Common myeloid progenitor, CD34-positive (primary cell): ENCODE data around the gene ACVR1B.

ENCODE experiments used
- CTCF ChIA-PET: fragments of 350-600 bp; sonication (Branson Sonifier 250); formaldehyde crosslinking; loops from one replicate; lab custom pipeline; 2021; ENCODE audit warnings: antibody characterized with exemption; lab: Charles Lee
- POLR2A ChIA-PET: fragments of 350-600 bp; sonication (Branson Sonifier 250); formaldehyde crosslinking; loops from one replicate; lab custom pipeline; 2021; ENCODE audit warnings: antibody characterized with exemption; lab: Charles Lee
- DNase-seq, 3 donors: peaks; one replicate each; pipeline versions ENCODE4 v3.0.0 to v3.0.0-alpha.2; 2013
- H3K27ac ChIP-seq, 2 experiments: 1 replicate in 1 of 2; 2 replicates in 1 of 2; pipeline ENCODE4 v1.7.0; 2013; ENCODE audit warnings: inconsistent platforms in 2 of 2, low read length in 2 of 2, mild to moderate bottlenecking in 2 of 2, low read depth in 1 of 2, moderate library complexity in 1 of 2; ENCODE audit not compliant: severe bottlenecking in 2 of 2, insufficient read depth in 1 of 2, poor library complexity in 1 of 2
- H3K27me3 ChIP-seq, 5 experiments: replicated peaks in 2 of 5; 1 replicate in 3 of 5; 2 replicates in 2 of 5; pipeline versions ENCODE4 v1.6.1 to v1.7.0; 2013; ENCODE audit warnings: low read length in 4 of 5, mild to moderate bottlenecking in 2 of 5, moderate library complexity in 2 of 5, inconsistent platforms in 1 of 5; ENCODE audit not compliant: insufficient read depth in 5 of 5, control insufficient read depth in 4 of 5
- H3K36me3 ChIP-seq, 4 experiments: 1 replicate in 2 of 4; 2 replicates in 2 of 4; pipeline versions ENCODE4 v1.6.1 to v1.7.0; 2013; ENCODE audit warnings: low read length in 3 of 4, control low read depth in 1 of 4, mild to moderate bottlenecking in 1 of 4; ENCODE audit not compliant: control insufficient read depth in 4 of 4, insufficient read depth in 4 of 4
- H3K4me1 ChIP-seq, 4 experiments: 1 replicate in 3 of 4; 2 replicates in 1 of 4; pipeline versions ENCODE4 v1.6.1 to v1.7.1; 2013; ENCODE audit warnings: low read length in 3 of 4, mild to moderate bottlenecking in 3 of 4, control low read depth in 1 of 4, inconsistent platforms in 1 of 4, moderate library complexity in 1 of 4; ENCODE audit not compliant: control insufficient read depth in 4 of 4, insufficient read depth in 4 of 4; ENCODE audit errors: control extremely low read depth in 1 of 4
- H3K4me3 ChIP-seq, 7 experiments: 1 replicate in 4 of 7; 2 replicates in 3 of 7; pipeline versions ENCODE4 v1.5.1 to v1.7.0; 2013; ENCODE audit warnings: mild to moderate bottlenecking in 7 of 7, low read length in 6 of 7, moderate library complexity in 6 of 7, inconsistent platforms in 2 of 7, low read depth in 2 of 7, control low read depth in 1 of 7; ENCODE audit not compliant: insufficient read depth in 4 of 7, control insufficient read depth in 1 of 7; ENCODE audit errors: extremely low read depth in 1 of 7
- H3K9me3 ChIP-seq, 5 experiments: 1 replicate in 4 of 5; 2 replicates in 1 of 5; pipeline versions ENCODE4 v1.6.1 to v1.7.1; 2013; ENCODE audit warnings: low read length in 4 of 5, mild to moderate bottlenecking in 2 of 5, inconsistent platforms in 1 of 5, low read depth in 1 of 5, moderate library complexity in 1 of 5; ENCODE audit not compliant: control insufficient read depth in 4 of 5, insufficient read depth in 2 of 5; ENCODE audit errors: control extremely low read depth in 1 of 5
- WGBS: methylation state at CpG from one replicate; pipeline ENCODE4 v1.1.5; 2013; ENCODE audit not compliant: insufficient coverage; 5-methylcytosine and 5-hydroxymethylcytosine counted together

Gene ACVR1B

DNA sequence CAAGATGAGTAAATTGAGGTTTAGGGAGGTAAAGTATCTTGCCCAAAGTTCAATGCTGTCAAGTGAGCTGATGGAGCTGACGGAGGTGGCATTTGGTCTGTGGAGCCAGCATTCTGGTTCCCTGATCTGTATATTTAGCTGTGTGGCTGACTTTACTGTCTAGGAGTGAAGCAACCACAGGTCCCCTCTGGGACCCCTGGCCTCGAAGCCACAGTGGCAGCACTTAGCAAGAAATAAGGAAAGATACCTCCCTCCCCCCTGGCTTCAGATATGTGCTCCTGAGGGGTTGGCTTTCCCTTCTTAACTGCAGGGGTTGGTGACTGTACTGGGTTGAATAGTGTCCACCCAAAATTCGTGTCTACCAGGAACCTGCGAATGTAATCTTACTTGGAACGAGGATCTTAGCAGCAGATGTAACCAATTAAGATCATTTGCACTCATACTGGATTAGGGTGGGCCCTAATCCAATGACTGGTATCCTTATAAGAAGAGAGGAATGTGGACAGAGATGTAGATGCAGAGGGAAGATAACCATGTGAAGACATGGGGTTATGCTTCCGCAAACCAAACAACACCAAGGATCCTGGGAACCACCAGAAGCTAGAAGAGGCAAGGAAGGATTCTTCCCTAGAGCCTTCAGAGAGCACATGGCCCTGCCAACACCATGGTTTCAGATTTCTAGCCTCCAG is 2.0 kb upstream of the ACVR1B start:
- H3K4me3 ChIP-seq, result no peak overlapping the region
- no peak for DNase-seq
- no peak overlapping the region for H3K27ac ChIP-seq
- ChIA-PET CTCF (interaction anchor here (0.7 to 4.7 kb wide), 12 partner anchors 11 to 44 kb away, joined by 3 to 37 read pairs (median 4); no protein-coding TSS in a partner anchor), POLR2A (interaction anchor here (1.0 to 1.2 kb wide), 2 partner anchors 14 to 23 kb away, joined by 3 read pairs; no protein-coding TSS in a partner anchor)
- H3K9me3 ChIP-seq, result peaks cover 0 to 7% (median 6%) of the 10 kb centered on the region in 5 experiments
- H3K36me3 ChIP-seq, result no peaks in the 10 kb centered on the region
- WGBS, result 100% methylated on average over 1 of the region's 6 CpGs
- peaks cover 11 to 30% (median 24%) of the 10 kb centered on the region in 4 experiments for H3K4me1 ChIP-seq
- H3K27me3 ChIP-seq, result peaks cover 0 to 7% (median 3%) of the 10 kb centered on the region in 5 experiments

DNA sequence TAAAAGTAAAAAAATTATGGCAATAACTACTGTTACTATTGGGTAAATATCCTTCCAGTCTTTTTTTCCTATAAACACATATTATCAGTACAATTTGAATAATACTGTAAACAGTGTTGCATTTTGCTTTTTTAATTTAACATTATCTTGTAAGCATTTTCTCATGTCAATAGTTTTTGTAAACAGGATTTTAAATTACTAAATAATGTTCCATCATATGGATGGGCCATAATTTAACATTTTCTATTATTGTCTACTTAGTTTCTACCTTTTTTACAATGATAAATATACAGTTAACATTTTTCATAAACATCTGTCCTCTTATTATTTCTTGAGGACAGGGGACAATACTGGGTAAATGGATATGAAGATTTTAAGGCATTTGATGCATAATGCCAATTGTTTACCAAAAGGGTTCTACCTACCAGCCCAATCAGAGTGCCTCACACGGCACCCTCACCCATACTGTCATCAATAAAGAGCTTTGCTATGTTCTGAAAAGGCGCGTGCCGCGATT is 759 bp upstream of the ACVR1B start:
- Histone ChIP-seq H3K4me3 (peak overlapping the region; percentile 49 to 90 (median 61)), H3K4me1 (peaks cover 19 to 43% (median 33%) of the 10 kb centered on the region in 4 experiments), H3K9me3 (peaks cover 0 to 2% (median 0%) of the 10 kb centered on the region in 5 experiments), H3K27ac (no peak overlapping the region), H3K36me3 (no peaks in the 10 kb centered on the region), H3K27me3 (peaks cover 0 to 7% (median 3%) of the 10 kb centered on the region in 5 experiments)
- ChIA-PET CTCF (interaction anchor here (1.2 to 4.7 kb wide), 8 partner anchors 12 to 42 kb away, joined by 3 to 37 read pairs (median 4); no protein-coding TSS in a partner anchor), POLR2A (interaction anchor here (1.0 kb wide), 1 partner anchor 16 kb away, joined by 3 read pairs; no protein-coding TSS in a partner anchor)
- WGBS, result 0% methylated on average over 4 of the region's 5 CpGs
- no peak for DNase-seq

DNA sequence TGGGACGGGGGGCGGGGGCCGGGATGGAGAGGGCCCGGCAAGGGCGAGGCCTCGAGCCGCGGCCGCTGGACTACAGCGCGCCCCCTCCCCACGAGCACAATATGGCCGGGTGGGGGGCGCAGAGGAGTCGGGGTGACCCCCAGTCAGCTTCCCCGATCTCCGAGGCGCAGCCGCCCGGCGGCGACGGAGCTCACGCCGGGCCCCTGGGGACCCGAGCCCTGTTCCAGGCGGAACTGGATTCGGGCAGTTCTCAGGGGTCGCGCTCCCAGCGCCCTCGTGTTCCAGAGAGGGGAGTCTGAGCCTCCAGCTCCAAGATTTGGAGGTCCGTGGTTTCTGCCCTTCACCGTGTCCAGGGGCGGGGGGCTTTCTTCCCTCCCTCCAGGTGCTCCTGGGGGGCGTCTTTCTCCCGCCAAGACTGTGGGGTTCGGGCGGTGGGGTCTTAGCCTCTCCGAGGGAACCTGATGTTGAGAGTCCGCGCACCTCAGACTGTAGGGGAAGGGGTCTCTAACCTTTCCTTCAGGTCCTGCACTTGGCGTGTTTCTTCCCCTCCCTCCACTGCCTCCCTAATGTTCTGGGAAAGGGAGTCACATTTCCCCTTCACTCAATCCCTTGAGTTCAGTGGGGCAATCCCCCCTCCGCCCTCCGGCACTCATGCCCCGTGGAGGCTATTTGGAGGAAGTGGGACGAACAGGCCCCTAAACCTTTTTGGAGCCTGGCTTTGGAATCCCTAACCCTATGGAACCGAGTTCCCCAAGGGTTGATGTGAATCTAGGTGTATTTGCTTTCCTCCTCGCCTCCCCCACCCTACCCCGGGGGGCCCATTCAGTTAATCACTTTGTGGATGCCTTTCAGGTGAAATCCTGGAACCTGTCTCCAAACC is 584 bp downstream of the ACVR1B start:
- H3K27ac ChIP-seq, result peak overlapping the region; percentile 20 to 72
- H3K4me3 ChIP-seq, result peak overlapping the region; percentile 60 to 90 (median 83)
- H3K4me1 ChIP-seq, result peaks cover 19 to 44% (median 33%) of the 10 kb centered on the region in 4 experiments
- ChIA-PET CTCF (interaction anchor here (0.6 to 4.7 kb wide), 4 partner anchors 18 to 452 kb away, joined by 3 to 37 read pairs (median 4); no protein-coding TSS in a partner anchor), POLR2A (interaction anchor here (0.9 kb wide), 1 partner anchor 54 kb away, joined by 4 read pairs; the partner anchor contains the start of gene TAMALIN)
- H3K36me3 ChIP-seq, result peaks cover 0 to 2% (median 0%) of the 10 kb centered on the region in 4 experiments
- H3K27me3 ChIP-seq, result peaks cover 0 to 7% (median 3%) of the 10 kb centered on the region in 5 experiments
- peaks cover 0 to 2% (median 0%) of the 10 kb centered on the region in 5 experiments for H3K9me3 ChIP-seq
- WGBS, result 1% methylated on average over 32 of the region's 50 CpGs
- DNase-seq, result peak in 1 of 3 donors; percentile 46

DNA sequence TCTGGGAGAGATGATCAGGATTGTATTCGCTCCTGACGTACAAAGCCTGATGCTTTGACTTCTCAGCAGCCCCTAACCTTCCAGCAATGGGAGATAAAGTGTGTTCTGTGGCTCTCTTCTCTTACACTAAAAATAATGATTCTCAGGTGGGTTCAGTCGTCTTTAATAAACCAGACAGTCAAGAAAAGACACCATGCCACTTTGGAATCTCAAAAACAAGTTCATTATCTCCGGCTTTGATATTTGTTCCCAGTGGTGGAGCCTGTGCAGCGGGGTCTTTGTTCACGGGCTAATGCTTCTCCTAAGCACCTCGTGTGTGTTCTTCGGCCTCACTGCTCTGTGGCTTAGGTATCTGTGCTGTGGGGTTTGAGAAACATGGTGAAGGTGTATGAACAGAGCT is 1.6 kb downstream of the ACVR1B start:
- CTCF ChIA-PET, result interaction anchor here (1.3 kb wide), 1 partner anchor 13 kb away, joined by 3 read pairs; no protein-coding TSS in a partner anchor
- DNase-seq, result no peak
- peaks cover 0 to 7% (median 3%) of the 10 kb centered on the region in 5 experiments for H3K27me3 ChIP-seq
- peaks cover 0 to 2% (median 0%) of the 10 kb centered on the region in 4 experiments for H3K36me3 ChIP-seq
- WGBS, result 79% methylated on average over 6 of the region's 8 CpGs
- POLR2A ChIA-PET, result no interaction called here
- H3K9me3 ChIP-seq, result peaks cover 0 to 2% (median 0%) of the 10 kb centered on the region in 5 experiments
- H3K27ac ChIP-seq, result no peak overlapping the region
- peak overlapping the region in 5 of 7 experiments; percentile 26 to 90 (median 84) for H3K4me3 ChIP-seq
- peaks cover 19 to 44% (median 33%) of the 10 kb centered on the region in 4 experiments for H3K4me1 ChIP-seq

DNA sequence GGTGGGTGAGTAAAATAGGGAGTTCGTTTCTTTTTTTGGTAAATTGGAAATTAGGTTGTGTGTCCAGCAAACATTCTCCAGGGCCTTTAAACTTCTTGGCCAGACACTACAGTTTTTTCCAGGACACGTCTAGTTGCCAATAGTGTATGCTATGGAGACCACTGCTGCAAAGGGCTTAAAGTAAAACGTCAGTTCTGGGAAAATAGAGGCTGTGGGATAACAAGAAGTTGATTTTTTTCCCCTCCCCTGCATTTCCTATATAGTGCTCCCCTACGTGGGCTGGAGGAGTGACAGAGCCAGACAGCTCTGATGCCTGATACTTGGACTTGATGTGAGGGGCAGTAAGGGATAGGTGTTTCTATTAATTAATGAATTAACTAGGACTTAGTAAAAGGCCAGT is 2.4 kb downstream of the ACVR1B start:
- 42% methylated on average over 2 of the region's 4 CpGs for WGBS
- H3K4me1 ChIP-seq, result peaks cover 19 to 46% (median 34%) of the 10 kb centered on the region in 4 experiments
- no peak for DNase-seq
- ChIA-PET POLR2A (no interaction called here), CTCF (interaction anchor here (0.7 to 1.3 kb wide), 3 partner anchors 12 to 72 kb away, joined by 3 read pairs; no protein-coding TSS in a partner anchor)
- peaks cover 0 to 2% (median 0%) of the 10 kb centered on the region in 5 experiments for H3K9me3 ChIP-seq
- H3K36me3 ChIP-seq, result peaks cover 0 to 2% (median 0%) of the 10 kb centered on the region in 4 experiments
- peaks cover 0 to 7% (median 2%) of the 10 kb centered on the region in 5 experiments for H3K27me3 ChIP-seq
- no peak overlapping the region for H3K27ac ChIP-seq
- H3K4me3 ChIP-seq, result peak overlapping the region in 4 of 7 experiments; percentile 1 to 83 (median 18)
